HL-60 (cell line): Measurements from ENCODE around the gene HS3ST5.

Source experiments
- CTCF ChIP-seq: IDR thresholded peaks from one replicate; pipeline ENCODE4 v1.5.1; 2011; ENCODE audit warnings: low read length, control low read depth, inconsistent platforms; ENCODE audit not compliant: insufficient read depth
- GABPA ChIP-seq: IDR thresholded peaks from 2 replicates; pipeline ENCODE4 v1.6.1; 2012; ENCODE audit warnings: low read depth
- POLR2AphosphoS5 ChIP-seq: IDR thresholded peaks from 2 replicates; pipeline ENCODE4 v1.6.1; 2012; ENCODE audit warnings: low read depth

GRCh38 chr6:114133816-114134215 is 209.0 kb downstream of the HS3ST5 start:
- TF ChIP-seq CTCF (no peak), GABPA (no peak), POLR2AphosphoS5 (no peak)
